ENCODE data around the gene GPR146.

Gene GPR146

GRCh38 chr7:1087952-1088920, 43.9 kb downstream of the GPR146 start, which contains the start of gene GPER1:
Gene GPER1, plus strand, starts transcription at chr7:1088113. Its CDS starts 3,616 bp downstream, at chr7:1091729.
- TF ChIP-seq CTCF (IDR thresholded peaks at IDR 0.05; ENCODE audit: low read depth, low read length, missing control alignments), result no peak
- H3K4me3 ChIP-seq (ENCODE audit: low read depth, low read length), result peak within 1 kb of the TSS; percentile 24
- in situ Hi-C loops (cut with HindIII; ENCODE audit: low sequenced_read_pairs), result no loop called here
- no peak for DNase-seq (ENCODE audit: low read depth)

- no peak for DNase-seq (ENCODE audit: low read depth)
- no peak for TF ChIP-seq CTCF (IDR thresholded peaks at IDR 0.05; ENCODE audit: low read depth, low read length, missing control alignments)
- no peak overlapping the region for H3K4me3 ChIP-seq (ENCODE audit: low read depth, low read length)
- in situ Hi-C loops (cut with HindIII; ENCODE audit: low sequenced_read_pairs), result no loop called here
These were observed 45.9 kb downstream of the GPR146 start for GRCh38 chr7:1090236-1090635.

GRCh38 chr7:1090686-1091643, 46.6 kb downstream of the GPR146 start:
- TF ChIP-seq CTCF (IDR thresholded peaks at IDR 0.05; ENCODE audit: low read depth, low read length, missing control alignments), result no peak
- no peak for DNase-seq (ENCODE audit: low read depth)
- H3K4me3 ChIP-seq (ENCODE audit: low read depth, low read length), result no peak overlapping the region
- in situ Hi-C loops (cut with HindIII; ENCODE audit: low sequenced_read_pairs), result no loop called here

- no peak for DNase-seq (ENCODE audit: low read depth)
- in situ Hi-C loops (cut with HindIII; ENCODE audit: low sequenced_read_pairs), result no loop called here
These were observed 47.3 kb downstream of the GPR146 start for GRCh38 chr7:1091644-1092027.

GRCh38 chr7:1092161-1092632, 47.9 kb downstream of the GPR146 start:
- in situ Hi-C loops (cut with HindIII; ENCODE audit: low sequenced_read_pairs), result no loop called here
- no peak for DNase-seq (ENCODE audit: low read depth)
- no peak overlapping the region for H3K4me3 ChIP-seq (ENCODE audit: low read depth, low read length)
- no peak for TF ChIP-seq CTCF (IDR thresholded peaks at IDR 0.05; ENCODE audit: low read depth, low read length, missing control alignments)

More at GRCh38 chr7:1091644-1092027, 47.3 kb downstream of the GPR146 start:
- no peak for TF ChIP-seq CTCF (IDR thresholded peaks at IDR 0.05; ENCODE audit: low read depth, low read length, missing control alignments)
- no peak overlapping the region for H3K4me3 ChIP-seq (ENCODE audit: low read depth, low read length)
